HepG2 (cell line): Measurements from ENCODE around the gene ZNF627. TPM values are rescaled to one million over a fixed set of nuclear protein-coding genes. Genes with fewer than 3 reads are reported as not detected.

Source experiments
- AGO2 ChIP-seq: fragments of 200-400 bp; formaldehyde crosslinking; optimal IDR thresholded peaks from 2 replicates; pipeline ENCODE3; 2017; ENCODE audit warnings: mild to moderate bottlenecking, low read depth, low read length, moderate library complexity
- AKAP8 ChIP-seq: sonication (generic); formaldehyde crosslinking; IDR thresholded peaks from 2 replicates; pipeline ENCODE4 v1.5.1; 2020; ENCODE audit warnings: mild to moderate bottlenecking, missing genetic modification reagents
- GABPB1 ChIP-seq: IDR thresholded peaks from 2 replicates; pipeline ENCODE4 v1.6.1; 2016; ENCODE audit warnings: mild to moderate bottlenecking, missing genetic modification reagents, moderate library complexity, missing compliant biosample characterization
- JUNB ChIP-seq: sonication (generic); formaldehyde crosslinking; IDR thresholded peaks from 2 replicates; pipeline ENCODE4 v1.8.0; 2022; ENCODE audit warnings: missing genetic modification reagents, mild to moderate bottlenecking, borderline replicate concordance
- KDM5A ChIP-seq: fragments of 200-600 bp; sonication (generic); IDR thresholded peaks from 2 replicates; pipeline ENCODE4 v1.7.0; 2018; ENCODE audit warnings: antibody characterized with exemption, mild to moderate bottlenecking, low read length, borderline replicate concordance
- KLF13 ChIP-seq: sonication (generic); formaldehyde crosslinking; IDR thresholded peaks from 2 replicates; pipeline ENCODE4 v1.4.0; 2020; ENCODE audit warnings: mild to moderate bottlenecking, missing genetic modification reagents
- MIER3 ChIP-seq: IDR thresholded peaks from 2 replicates; pipeline ENCODE4 v1.6.1; 2016; ENCODE audit warnings: missing compliant biosample characterization, borderline replicate concordance
- NKX3-1 ChIP-seq: sonication (generic); formaldehyde crosslinking; IDR thresholded peaks from 2 replicates; pipeline ENCODE4 v1.5.0; 2020; ENCODE audit warnings: missing genetic modification reagents
- NONO ChIP-seq, 2 experiments: fragments of 450-650 bp in 1 of 2; sonication (generic) in 1 of 2; formaldehyde crosslinking in 1 of 2; IDR thresholded peaks in 1 of 2; conservative IDR thresholded peaks in 1 of 2; 2 replicates each; pipeline versions ENCODE4 v1.6.1 to v1.8.0; 2017 to 2022; ENCODE audit warnings: mild to moderate bottlenecking in 1 of 2, missing genetic modification reagents in 1 of 2, moderate library complexity in 1 of 2
- RORA ChIP-seq: sonication (generic); formaldehyde crosslinking; IDR thresholded peaks from 2 replicates; pipeline ENCODE4 v1.5.0; 2020; ENCODE audit warnings: mild to moderate bottlenecking, missing genetic modification reagents, moderate library complexity
- WIZ ChIP-seq: sonication (generic); formaldehyde crosslinking; IDR thresholded peaks from 2 replicates; pipeline ENCODE4 v1.5.1; 2020; ENCODE audit warnings: mild to moderate bottlenecking, missing genetic modification reagents
- ZNF224 ChIP-seq: sonication (generic); formaldehyde crosslinking; IDR thresholded peaks from 2 replicates; pipeline ENCODE4 v1.5.0; 2020; ENCODE audit warnings: mild to moderate bottlenecking, missing genetic modification reagents
- ZNF451 ChIP-seq: sonication (generic); formaldehyde crosslinking; IDR thresholded peaks from 2 replicates; pipeline ENCODE4 v1.5.0; 2020; ENCODE audit warnings: mild to moderate bottlenecking, missing genetic modification reagents
- ZNF496 ChIP-seq: sonication (generic); formaldehyde crosslinking; IDR thresholded peaks from 2 replicates; pipeline ENCODE4 v1.8.1; 2023; ENCODE audit warnings: mild to moderate bottlenecking, moderate library complexity, missing genetic modification reagents; ENCODE audit not compliant: insufficient replicate concordance
- ZNF790 ChIP-seq: sonication (generic); formaldehyde crosslinking; IDR thresholded peaks from 2 replicates; pipeline ENCODE4 v1.8.0; 2022; ENCODE audit warnings: missing genetic modification reagents, mild to moderate bottlenecking, borderline replicate concordance
- ZNF891 ChIP-seq: sonication (generic); formaldehyde crosslinking; IDR thresholded peaks from 2 replicates; pipeline ENCODE4 v1.5.0; 2020; ENCODE audit warnings: mild to moderate bottlenecking, missing genetic modification reagents
- ZSCAN20 ChIP-seq: sonication (generic); formaldehyde crosslinking; IDR thresholded peaks from 2 replicates; pipeline ENCODE4 v1.4.0; 2020; ENCODE audit warnings: missing genetic modification reagents, mild to moderate bottlenecking, borderline replicate concordance
- ZSCAN21 ChIP-seq: sonication (generic); formaldehyde crosslinking; IDR thresholded peaks from 2 replicates; pipeline ENCODE4 v1.8.0; 2022; ENCODE audit warnings: mild to moderate bottlenecking, missing genetic modification reagents, moderate library complexity, borderline replicate concordance
- polyA plus RNA-seq, 8 experiments: library from polyadenylated mRNA; depleted of rRNA in 3 of 8; stranded (reverse) in 7 of 8; unstranded in 1 of 8; fragments of >200 nt; fragmentation: Illumina TruSeq in 4 of 8; extraction: Trizol in 4 of 8; gene quantifications; 2 replicates each; pipeline versions ENCODE4 v1.2.1 to v1.2.3, GENCODE V29; 2011 to 2016; ENCODE audit warnings: low read depth in 4 of 8, missing spikeins in 1 of 8, mixed read lengths in 1 of 8; ENCODE audit not compliant: insufficient read depth in 1 of 8
- total RNA-seq, 5 experiments: library from RNA; depleted of rRNA; stranded (reverse); fragments of >200 nt; fragmentation: Illumina TruSeq; extraction: Trizol; gene quantifications; 2 replicates each; pipeline ENCODE4 v1.2.3, GENCODE V29; 2016; ENCODE audit warnings: low read depth in 1 of 5
- TF ChIP-seq, protein P1 (sequence below): sonication (generic); formaldehyde crosslinking; IDR thresholded peaks from 2 replicates; pipeline ENCODE4 v1.5.0; 2020; ENCODE audit warnings: mild to moderate bottlenecking, missing genetic modification reagents, borderline replicate concordance
- TF ChIP-seq, protein P2 (sequence below): IDR thresholded peaks from 2 replicates; pipeline ENCODE4 v1.6.1; 2018; ENCODE audit warnings: missing genetic modification reagents, mild to moderate bottlenecking, missing compliant biosample characterization

The ZNF627 gene
- total and polyA plus RNA-seq, 2 of the 13 experiments (the other 11 are each of a cell fraction or from before 2014, with no cell fraction given) = 4.2 to 12.7 TPM

DNA sequence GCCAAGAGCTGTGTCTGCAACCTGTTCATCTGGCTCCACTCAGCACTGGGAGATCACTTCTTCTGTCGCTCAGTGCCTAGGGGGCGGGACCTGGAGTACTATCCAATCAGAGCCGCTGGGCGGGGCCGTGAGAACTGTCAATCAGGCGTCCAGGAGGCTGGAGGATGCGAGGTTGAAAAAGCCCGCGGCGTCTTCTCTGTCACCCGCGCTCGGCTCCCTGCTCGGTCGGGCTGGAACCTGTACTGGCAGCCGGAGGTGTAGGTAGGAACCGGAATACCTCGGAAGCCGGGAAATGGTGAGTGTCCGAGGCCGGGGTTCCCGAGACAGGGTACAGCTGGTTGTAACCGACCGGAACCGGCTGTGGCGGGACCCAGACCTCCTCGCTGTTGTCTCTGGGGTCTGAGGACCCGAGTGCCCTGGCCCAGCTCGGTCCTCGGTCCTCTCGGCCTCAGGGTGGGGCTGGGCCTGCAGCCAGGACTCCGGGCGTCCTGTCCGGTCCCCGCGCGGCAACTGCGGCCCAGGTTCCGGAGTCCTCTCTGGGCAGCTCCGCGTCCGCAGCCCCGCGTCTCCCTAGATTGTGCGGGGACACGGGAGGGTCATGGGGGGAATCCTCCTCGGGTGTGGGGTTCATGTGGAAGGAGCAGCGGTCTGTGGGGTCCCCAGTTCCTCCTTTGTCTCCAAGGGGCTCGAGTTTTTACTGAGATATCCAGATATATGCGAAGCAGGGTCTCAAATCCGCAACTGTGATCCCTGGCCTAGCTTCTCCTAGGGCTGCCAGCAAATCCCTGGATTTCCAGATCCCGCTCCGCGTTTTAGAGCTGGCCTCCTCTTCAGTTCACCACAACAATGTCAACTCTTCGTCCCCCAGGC is 42.6 kb downstream of the ZNF627 start (continued):
- TF ChIP-seq, protein P1, sequence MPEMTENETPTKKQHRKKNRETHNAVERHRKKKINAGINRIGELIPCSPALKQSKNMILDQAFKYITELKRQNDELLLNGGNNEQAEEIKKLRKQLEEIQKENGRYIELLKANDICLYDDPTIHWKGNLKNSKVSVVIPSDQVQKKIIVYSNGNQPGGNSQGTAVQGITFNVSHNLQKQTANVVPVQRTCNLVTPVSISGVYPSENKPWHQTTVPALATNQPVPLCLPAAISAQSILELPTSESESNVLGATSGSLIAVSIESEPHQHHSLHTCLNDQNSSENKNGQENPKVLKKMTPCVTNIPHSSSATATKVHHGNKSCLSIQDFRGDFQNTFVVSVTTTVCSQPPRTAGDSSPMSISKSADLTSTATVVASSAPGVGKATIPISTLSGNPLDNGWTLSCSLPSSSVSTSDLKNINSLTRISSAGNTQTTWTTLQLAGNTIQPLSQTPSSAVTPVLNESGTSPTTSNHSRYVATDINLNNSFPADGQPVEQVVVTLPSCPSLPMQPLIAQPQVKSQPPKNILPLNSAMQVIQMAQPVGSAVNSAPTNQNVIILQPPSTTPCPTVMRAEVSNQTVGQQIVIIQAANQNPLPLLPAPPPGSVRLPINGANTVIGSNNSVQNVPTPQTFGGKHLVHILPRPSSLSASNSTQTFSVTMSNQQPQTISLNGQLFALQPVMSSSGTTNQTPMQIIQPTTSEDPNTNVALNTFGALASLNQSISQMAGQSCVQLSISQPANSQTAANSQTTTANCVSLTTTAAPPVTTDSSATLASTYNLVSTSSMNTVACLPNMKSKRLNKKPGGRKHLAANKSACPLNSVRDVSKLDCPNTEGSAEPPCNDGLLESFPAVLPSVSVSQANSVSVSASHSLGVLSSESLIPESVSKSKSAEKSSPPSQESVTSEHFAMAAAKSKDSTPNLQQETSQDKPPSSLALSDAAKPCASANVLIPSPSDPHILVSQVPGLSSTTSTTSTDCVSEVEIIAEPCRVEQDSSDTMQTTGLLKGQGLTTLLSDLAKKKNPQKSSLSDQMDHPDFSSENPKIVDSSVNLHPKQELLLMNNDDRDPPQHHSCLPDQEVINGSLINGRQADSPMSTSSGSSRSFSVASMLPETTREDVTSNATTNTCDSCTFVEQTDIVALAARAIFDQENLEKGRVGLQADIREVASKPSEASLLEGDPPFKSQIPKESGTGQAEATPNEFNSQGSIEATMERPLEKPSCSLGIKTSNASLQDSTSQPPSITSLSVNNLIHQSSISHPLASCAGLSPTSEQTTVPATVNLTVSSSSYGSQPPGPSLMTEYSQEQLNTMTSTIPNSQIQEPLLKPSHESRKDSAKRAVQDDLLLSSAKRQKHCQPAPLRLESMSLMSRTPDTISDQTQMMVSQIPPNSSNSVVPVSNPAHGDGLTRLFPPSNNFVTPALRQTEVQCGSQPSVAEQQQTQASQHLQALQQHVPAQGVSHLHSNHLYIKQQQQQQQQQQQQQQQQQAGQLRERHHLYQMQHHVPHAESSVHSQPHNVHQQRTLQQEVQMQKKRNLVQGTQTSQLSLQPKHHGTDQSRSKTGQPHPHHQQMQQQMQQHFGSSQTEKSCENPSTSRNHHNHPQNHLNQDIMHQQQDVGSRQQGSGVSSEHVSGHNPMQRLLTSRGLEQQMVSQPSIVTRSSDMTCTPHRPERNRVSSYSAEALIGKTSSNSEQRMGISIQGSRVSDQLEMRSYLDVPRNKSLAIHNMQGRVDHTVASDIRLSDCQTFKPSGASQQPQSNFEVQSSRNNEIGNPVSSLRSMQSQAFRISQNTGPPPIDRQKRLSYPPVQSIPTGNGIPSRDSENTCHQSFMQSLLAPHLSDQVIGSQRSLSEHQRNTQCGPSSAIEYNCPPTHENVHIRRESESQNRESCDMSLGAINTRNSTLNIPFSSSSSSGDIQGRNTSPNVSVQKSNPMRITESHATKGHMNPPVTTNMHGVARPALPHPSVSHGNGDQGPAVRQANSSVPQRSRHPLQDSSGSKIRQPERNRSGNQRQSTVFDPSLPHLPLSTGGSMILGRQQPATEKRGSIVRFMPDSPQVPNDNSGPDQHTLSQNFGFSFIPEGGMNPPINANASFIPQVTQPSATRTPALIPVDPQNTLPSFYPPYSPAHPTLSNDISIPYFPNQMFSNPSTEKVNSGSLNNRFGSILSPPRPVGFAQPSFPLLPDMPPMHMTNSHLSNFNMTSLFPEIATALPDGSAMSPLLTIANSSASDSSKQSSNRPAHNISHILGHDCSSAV (CRISPR knock-in tag) = no peak
- no peak for TF ChIP-seq NKX3-1 (CRISPR knock-in tag)
- TF ChIP-seq ZNF496 (CRISPR knock-in tag) = no peak
- peak; percentile 46; the same call in 1 of the 2 replicates for TF ChIP-seq KDM5A
- TF ChIP-seq RORA (CRISPR knock-in tag) = no peak
- TF ChIP-seq AKAP8 (CRISPR knock-in tag) = no peak
- TF ChIP-seq ZNF891 (CRISPR knock-in tag) = 0 out of 2 replicates have a peak, but pooled peaks have one; percentile 15
- TF ChIP-seq JUNB (CRISPR knock-in tag) = no peak
- TF ChIP-seq ZSCAN21 (CRISPR knock-in tag) = no peak
- TF ChIP-seq, protein P2, sequence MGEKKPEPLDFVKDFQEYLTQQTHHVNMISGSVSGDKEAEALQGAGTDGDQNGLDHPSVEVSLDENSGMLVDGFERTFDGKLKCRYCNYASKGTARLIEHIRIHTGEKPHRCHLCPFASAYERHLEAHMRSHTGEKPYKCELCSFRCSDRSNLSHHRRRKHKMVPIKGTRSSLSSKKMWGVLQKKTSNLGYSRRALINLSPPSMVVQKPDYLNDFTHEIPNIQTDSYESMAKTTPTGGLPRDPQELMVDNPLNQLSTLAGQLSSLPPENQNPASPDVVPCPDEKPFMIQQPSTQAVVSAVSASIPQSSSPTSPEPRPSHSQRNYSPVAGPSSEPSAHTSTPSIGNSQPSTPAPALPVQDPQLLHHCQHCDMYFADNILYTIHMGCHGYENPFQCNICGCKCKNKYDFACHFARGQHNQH (CRISPR knock-in tag) = peak; percentile 1; the same call in 1 of the 2 replicates
- TF ChIP-seq MIER3 = no peak
- no peak for TF ChIP-seq ZSCAN20 (CRISPR knock-in tag)
- no peak for TF ChIP-seq ZNF224 (CRISPR knock-in tag)
- no peak for TF ChIP-seq ZNF451 (CRISPR knock-in tag)
- no peak for TF ChIP-seq AGO2
- no peak for TF ChIP-seq ZNF790 (CRISPR knock-in tag)
- no peak for TF ChIP-seq WIZ (CRISPR knock-in tag)
- TF ChIP-seq GABPB1 (CRISPR knock-in tag) = peak; percentile 59; the same call in 1 of the 2 replicates
- TF ChIP-seq NONO (IDR thresholded peaks at IDR 0.05) = no peak
- no peak for TF ChIP-seq NONO (CRISPR knock-in tag; conservative IDR thresholded peaks at IDR 0.05)
- no peak for TF ChIP-seq KLF13
